CD14-positive monocyte (primary cell): ENCODE data around the gene C2orf81. TPM values are rescaled to one million over a fixed set of nuclear protein-coding genes. Genes with fewer than 3 reads are reported as not detected.

Source experiments
- DNase-seq, 3 donors: peaks; one replicate each; pipeline ENCODE4 v3.0.0-alpha.2; 2011 to 2022
- H2AFZ ChIP-seq: 2 replicates; pipeline ENCODE4 v1.6.0; 2012; ENCODE audit warnings: mild to moderate bottlenecking, low read depth, low read length, inconsistent platforms; ENCODE audit not compliant: insufficient read depth, poor library complexity, severe bottlenecking
- H3K27ac ChIP-seq, 2 donors: 1 replicate in 1 of 2; 2 replicates in 1 of 2; pipeline ENCODE4 v1.5.1; 2012 to 2013; ENCODE audit warnings: low read length in 2 of 2, control low read depth in 1 of 2, inconsistent platforms in 1 of 2, low read depth in 1 of 2, mild to moderate bottlenecking in 1 of 2
- H3K27me3 ChIP-seq, 2 donors: one replicate each; pipeline versions ENCODE4 v1.6.0 to v1.6.1; 2011 to 2013; ENCODE audit warnings: low read length in 2 of 2; ENCODE audit not compliant: control insufficient read depth in 2 of 2, insufficient read depth in 2 of 2
- H3K36me3 ChIP-seq, 2 donors: replicated peaks in 1 of 2; 1 replicate in 1 of 2; 2 replicates in 1 of 2; pipeline versions ENCODE4 v1.5.1 to v1.6.1; 2012 to 2013; ENCODE audit warnings: low read length in 2 of 2, control low read depth in 1 of 2, inconsistent platforms in 1 of 2, mild to moderate bottlenecking in 1 of 2; ENCODE audit not compliant: insufficient read depth in 2 of 2, control insufficient read depth in 1 of 2
- H3K4me1 ChIP-seq, 2 donors: 1 replicate in 1 of 2; 2 replicates in 1 of 2; pipeline versions ENCODE4 v1.5.1 to v1.6.1; 2012 to 2013; ENCODE audit warnings: low read length in 2 of 2, control low read depth in 1 of 2, inconsistent platforms in 1 of 2, mild to moderate bottlenecking in 1 of 2, moderate library complexity in 1 of 2; ENCODE audit not compliant: insufficient read depth in 2 of 2, control insufficient read depth in 1 of 2
- H3K4me2 ChIP-seq: replicated peaks from 2 replicates; pipeline ENCODE3; 2012; ENCODE audit warnings: low read length, moderate library complexity, mild to moderate bottlenecking; ENCODE audit not compliant: poor library complexity, severe bottlenecking; ENCODE audit errors: extremely low read depth
- H3K4me3 ChIP-seq, 3 experiments: fragments of 200-600 bp in 1 of 3; sonication (generic) in 1 of 3; replicated peaks in 1 of 3; 1 replicate in 2 of 3; 2 replicates in 1 of 3; pipeline ENCODE4 v1.5.1; 2011 to 2013; ENCODE audit warnings: low read length in 3 of 3, mild to moderate bottlenecking in 3 of 3, control low read depth in 2 of 3, low read depth in 2 of 3, inconsistent platforms in 1 of 3, moderate library complexity in 1 of 3
- H3K79me2 ChIP-seq: 2 replicates; pipeline ENCODE4 v1.6.0; 2012; ENCODE audit warnings: mild to moderate bottlenecking, control low read depth, inconsistent platforms, low read length, moderate library complexity; ENCODE audit not compliant: insufficient read depth
- H3K9ac ChIP-seq: 2 replicates; pipeline ENCODE4 v1.6.0; 2017; ENCODE audit warnings: low read length, mild to moderate bottlenecking; ENCODE audit not compliant: insufficient read depth, poor library complexity, severe bottlenecking
- H3K9me3 ChIP-seq, 2 donors: replicated peaks in 1 of 2; 1 replicate in 1 of 2; 2 replicates in 1 of 2; pipeline versions ENCODE4 v1.5.1 to v1.6.1; 2012 to 2013; ENCODE audit warnings: low read length in 2 of 2, control low read depth in 1 of 2; ENCODE audit not compliant: control insufficient read depth in 1 of 2, insufficient read depth in 1 of 2
- H4K20me1 ChIP-seq: 2 replicates; pipeline ENCODE4 v1.6.0; 2012; ENCODE audit warnings: mild to moderate bottlenecking, low read length, control low read depth, moderate library complexity; ENCODE audit not compliant: insufficient read depth
- H3K27ac Mint-ChIP-seq, 7 donors: one replicate each; pipeline ENCODE4 v1.8.0; 2020; ENCODE audit warnings: mild to moderate bottlenecking in 7 of 7, mixed read lengths in 7 of 7, moderate library complexity in 6 of 7, inconsistent platforms in 2 of 7
- H3K27me3 Mint-ChIP-seq, 3 donors: one replicate each; pipeline ENCODE4 v1.8.0; 2021 to 2022; ENCODE audit warnings: low read depth in 3 of 3, mild to moderate bottlenecking in 3 of 3, mixed read lengths in 3 of 3, moderate library complexity in 3 of 3, inconsistent platforms in 1 of 3
- H3K36me3 Mint-ChIP-seq, 2 donors: one replicate each; pipeline ENCODE4 v1.8.0; 2020; ENCODE audit warnings: mixed read lengths in 2 of 2, inconsistent platforms in 1 of 2, mild to moderate bottlenecking in 1 of 2
- H3K4me1 Mint-ChIP-seq: one replicate; pipeline ENCODE4 v1.8.0; 2020; ENCODE audit warnings: mild to moderate bottlenecking, mixed read lengths
- H3K4me3 Mint-ChIP-seq, 2 donors: one replicate each; pipeline ENCODE4 v1.8.0; 2020; ENCODE audit warnings: mild to moderate bottlenecking in 2 of 2, mixed read lengths in 2 of 2, moderate library complexity in 1 of 2
- H3K9me3 Mint-ChIP-seq, 7 donors: one replicate each; pipeline ENCODE4 v1.8.0; 2020 to 2022; ENCODE audit warnings: mixed read lengths in 7 of 7, mild to moderate bottlenecking in 6 of 7, moderate library complexity in 6 of 7, inconsistent platforms in 2 of 7
- CTCF ChIP-seq: fragments of 200-600 bp; IDR thresholded peaks from one replicate; pipeline ENCODE4 v1.8.0; 2022; ENCODE audit warnings: antibody characterized with exemption, mild to moderate bottlenecking
- WGBS: methylation state at CpG from one replicate; pipeline ENCODE4 v1.1.5; 2013; ENCODE audit warnings: missing lambda C conversion rate; ENCODE audit not compliant: insufficient coverage; 5-methylcytosine and 5-hydroxymethylcytosine counted together
- intact Hi-C, 2 donors: fragments of 100-400 bp; cut with micrococcal nuclease; formaldehyde crosslinking; loops; one replicate each; pipeline versions ENCODE4 v1.15.0 to v1.15.1; 2023
- polyA plus RNA-seq, 3 donors: library from polyadenylated mRNA; depleted of rRNA in 1 of 3; unstranded in 2 of 3; stranded (reverse) in 1 of 3; fragments of 300-500 nt in 2 of 3; fragments of >200 nt in 1 of 3; fragmentation: Illumina TruSeq in 2 of 3; gene quantifications; 1 replicate in 2 of 3; 2 replicates in 1 of 3; pipeline ENCODE4 v1.2.3, GENCODE V29; 2012 to 2021

Gene C2orf81
- polyA plus RNA-seq, 3 donors = 0.49 to 1.7 (median 1.2) TPM

GRCh38 chr2:74426181-74426758 lies 4.9 kb upstream of the C2orf81 start:
- no peaks in the 10 kb centered on the region for H4K20me1 ChIP-seq
- Mint-ChIP-seq H3K36me3 (peaks cover 0 to 3% of the 10 kb centered on the region in 2 donors), H3K4me1 (peaks cover 10% of the 10 kb centered on the region), H3K9me3 (no peaks in the 10 kb centered on the region), H3K27me3 (peaks cover 1 to 8% (median 5%) of the 10 kb centered on the region in 3 donors), H3K4me3 (no peak overlapping the region), H3K27ac (no peak overlapping the region)
- 96% methylated on average over 8 of the region's 14 CpGs for WGBS
- no peaks in the 10 kb centered on the region for H3K9me3 ChIP-seq
- H3K79me2 ChIP-seq = no peaks in the 10 kb centered on the region
- H3K4me2 ChIP-seq = no peak overlapping the region
- no peak overlapping the region for H3K27ac ChIP-seq
- no peak for DNase-seq
- no peak overlapping the region for H2AFZ ChIP-seq
- H3K27me3 ChIP-seq = no peaks in the 10 kb centered on the region
- H3K4me1 ChIP-seq = peaks cover 7 to 12% of the 10 kb centered on the region in 2 donors
- no peak overlapping the region for H3K9ac ChIP-seq
- H3K36me3 ChIP-seq = no peaks in the 10 kb centered on the region
- intact Hi-C loops = no loop called here
- no peak overlapping the region for H3K4me3 ChIP-seq
- TF ChIP-seq CTCF = no peak

- Histone ChIP-seq H3K27ac (no peak overlapping the region), H4K20me1 (no peaks in the 10 kb centered on the region)
- WGBS = 86% methylated on average over 4 of the region's 7 CpGs
Measured at GRCh38 chr2:74425523-74425922, 4.1 kb upstream of the C2orf81 start.

More at GRCh38 chr2:74425523-74425922, 4.1 kb upstream of the C2orf81 start:
- H3K4me1 ChIP-seq = peaks cover 15 to 19% of the 10 kb centered on the region in 2 donors
- no peak for DNase-seq
- H2AFZ ChIP-seq = no peak overlapping the region
- no peaks in the 10 kb centered on the region for H3K27me3 ChIP-seq
- TF ChIP-seq CTCF = no peak
- no peak overlapping the region for H3K4me3 Mint-ChIP-seq
- no peaks in the 10 kb centered on the region for H3K79me2 ChIP-seq
- no peaks in the 10 kb centered on the region for H3K9me3 ChIP-seq
- no peak overlapping the region for H3K9ac ChIP-seq
- H3K27me3 Mint-ChIP-seq = peaks cover 1 to 8% (median 3%) of the 10 kb centered on the region in 3 donors
- H3K4me2 ChIP-seq = no peak overlapping the region
- H3K4me3 ChIP-seq = no peak overlapping the region
- H3K27ac Mint-ChIP-seq = peak overlapping the region in 1 of 7 donors; percentile 28
- peaks cover 0 to 3% of the 10 kb centered on the region in 2 donors for H3K36me3 Mint-ChIP-seq
- H3K9me3 Mint-ChIP-seq = no peaks in the 10 kb centered on the region
- peaks cover 17% of the 10 kb centered on the region for H3K4me1 Mint-ChIP-seq
- no peaks in the 10 kb centered on the region for H3K36me3 ChIP-seq
- intact Hi-C loops = no loop called here
